Nephron (organoid): ENCODE results near the gene ALDH3B1.

Source experiments
- H3K27ac Mint-ChIP-seq, 3 experiments: 2 replicates each; pipeline ENCODE4 v1.8.0; 2020; ENCODE audit warnings: mixed read lengths in 3 of 3, mild to moderate bottlenecking in 2 of 3, moderate library complexity in 1 of 3
- H3K27me3 Mint-ChIP-seq: 2 replicates; pipeline ENCODE4 v1.8.0; 2021; ENCODE audit warnings: low read depth, mild to moderate bottlenecking, moderate library complexity, mixed read lengths
- H3K36me3 Mint-ChIP-seq: 2 replicates; pipeline ENCODE4 v1.8.0; 2020; ENCODE audit warnings: low read depth, mixed read lengths
- H3K4me1 Mint-ChIP-seq: 2 replicates; pipeline ENCODE4 v1.8.0; 2020; ENCODE audit warnings: mixed read lengths
- H3K4me3 Mint-ChIP-seq, 3 experiments: 2 replicates each; pipeline ENCODE4 v1.8.0; 2020; ENCODE audit warnings: mild to moderate bottlenecking in 3 of 3, mixed read lengths in 3 of 3, moderate library complexity in 2 of 3
- H3K9me3 Mint-ChIP-seq: 2 replicates; pipeline ENCODE4 v1.8.0; 2020; ENCODE audit warnings: mixed read lengths
- CTCF ChIP-seq, 3 experiments: fragments of 200-600 bp; sonication (generic); IDR thresholded peaks; one replicate each; pipeline ENCODE4 v1.5.0; 2021; ENCODE audit warnings: antibody characterized with exemption in 3 of 3; ENCODE audit not compliant: unreplicated experiment in 3 of 3

Gene ALDH3B1

DNA sequence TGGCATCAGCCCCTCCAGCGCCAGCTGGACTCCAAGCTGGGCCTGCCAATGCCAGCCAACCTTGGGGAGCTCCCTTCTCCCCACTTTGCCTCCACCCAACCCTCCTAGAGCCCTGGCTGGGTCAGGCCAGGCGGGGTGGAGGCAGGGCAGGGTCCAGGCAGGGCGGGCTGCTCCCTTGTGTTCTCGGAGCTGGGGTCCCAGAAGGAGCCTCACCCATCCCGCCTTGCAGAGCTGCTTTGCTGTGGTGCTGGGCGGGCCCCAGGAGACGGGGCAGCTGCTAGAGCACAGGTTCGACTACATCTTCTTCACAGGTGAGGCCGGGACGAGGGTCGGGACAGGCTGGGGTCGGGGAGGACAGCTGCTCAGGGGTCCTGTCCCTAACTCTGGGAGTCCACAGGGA lies 9.4 kb downstream of the ALDH3B1 start:
- Mint-ChIP-seq H3K36me3 (peaks cover 6% of the 10 kb centered on the region), H3K27me3 (peaks cover 7% of the 10 kb centered on the region), H3K9me3 (peaks cover 4% of the 10 kb centered on the region), H3K4me3 (no peak overlapping the region), H3K4me1 (peaks cover 10% of the 10 kb centered on the region), H3K27ac (no peak overlapping the region)
- TF ChIP-seq CTCF (IDR thresholded peaks at IDR 0.05; ENCODE audit: unreplicated experiment in 3 of 3) = no peak

GRCh38 chr11:68020575-68020974 lies 10.4 kb downstream of the ALDH3B1 start:
- peaks cover 10% of the 10 kb centered on the region for H3K4me1 Mint-ChIP-seq
- no peak overlapping the region for H3K4me3 Mint-ChIP-seq
- peaks cover 7% of the 10 kb centered on the region for H3K27me3 Mint-ChIP-seq
- peaks cover 13% of the 10 kb centered on the region for H3K9me3 Mint-ChIP-seq
- TF ChIP-seq CTCF (IDR thresholded peaks at IDR 0.05; ENCODE audit: unreplicated experiment in 3 of 3) = peak in 2 of 3 experiments; percentile 18 to 22
- peaks cover 17% of the 10 kb centered on the region for H3K36me3 Mint-ChIP-seq
- H3K27ac Mint-ChIP-seq = no peak overlapping the region

- Mint-ChIP-seq H3K9me3 (peaks cover 14% of the 10 kb centered on the region), H3K4me1 (peaks cover 10% of the 10 kb centered on the region), H3K4me3 (no peak overlapping the region), H3K27ac (no peak overlapping the region), H3K36me3 (peaks cover 24% of the 10 kb centered on the region), H3K27me3 (peaks cover 7% of the 10 kb centered on the region)
- peak in 1 of 3 experiments; percentile 38 for TF ChIP-seq CTCF (IDR thresholded peaks at IDR 0.05; ENCODE audit: unreplicated experiment in 3 of 3)
Observed at GRCh38 chr11:68021167-68021787, 11.2 kb downstream of the ALDH3B1 start.

DNA sequence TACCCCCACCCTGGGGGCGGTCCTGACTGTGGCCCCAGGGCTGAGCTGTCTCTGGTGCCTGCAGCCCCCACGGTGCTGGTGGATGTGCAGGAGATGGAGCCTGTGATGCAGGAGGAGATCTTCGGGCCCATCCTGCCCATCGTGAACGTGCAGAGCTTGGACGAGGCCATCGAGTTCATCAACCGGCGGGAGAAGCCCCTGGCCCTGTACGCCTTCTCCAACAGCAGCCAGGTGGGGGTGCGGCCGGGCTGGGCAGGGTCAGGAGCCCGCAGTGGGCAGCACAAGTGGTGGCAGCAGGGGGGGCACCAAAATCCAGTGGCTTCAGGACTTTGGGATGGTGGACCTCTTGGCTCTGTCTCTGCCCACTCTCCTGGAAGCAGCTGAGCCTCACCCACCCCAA lies 12.4 kb downstream of the ALDH3B1 start:
- H3K27me3 Mint-ChIP-seq = peaks cover 7% of the 10 kb centered on the region
- peaks cover 26% of the 10 kb centered on the region for H3K36me3 Mint-ChIP-seq
- H3K9me3 Mint-ChIP-seq = peaks cover 14% of the 10 kb centered on the region
- H3K27ac Mint-ChIP-seq = no peak overlapping the region
- H3K4me1 Mint-ChIP-seq = peaks cover 5% of the 10 kb centered on the region
- no peak for TF ChIP-seq CTCF (IDR thresholded peaks at IDR 0.05; ENCODE audit: unreplicated experiment in 3 of 3)
- no peak overlapping the region for H3K4me3 Mint-ChIP-seq

DNA sequence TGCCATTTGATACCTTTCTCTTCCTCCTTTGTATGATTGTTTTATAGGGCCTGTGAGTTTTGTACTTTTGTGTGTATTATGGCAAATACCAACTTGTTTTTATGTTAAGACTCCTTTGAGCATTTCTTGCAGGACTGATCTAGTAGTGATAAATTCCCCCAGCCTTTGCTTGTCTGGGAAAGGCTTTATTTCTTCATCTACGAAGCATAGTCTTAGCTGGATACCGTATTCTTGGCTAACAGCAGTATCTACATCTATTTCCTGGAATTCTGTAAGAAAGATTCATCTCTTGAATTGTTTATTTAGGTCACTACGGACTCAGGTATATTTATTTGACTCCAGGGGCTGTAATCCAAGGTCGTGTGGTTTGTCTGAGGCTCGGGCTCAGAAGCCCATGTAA lies 14.4 kb downstream of the ALDH3B1 start:
- Mint-ChIP-seq H3K9me3 (peaks cover 14% of the 10 kb centered on the region), H3K4me3 (no peak overlapping the region), H3K27me3 (peaks cover 3% of the 10 kb centered on the region), H3K27ac (no peak overlapping the region), H3K4me1 (peaks cover 8% of the 10 kb centered on the region), H3K36me3 (peaks cover 26% of the 10 kb centered on the region)
- no peak for TF ChIP-seq CTCF (IDR thresholded peaks at IDR 0.05; ENCODE audit: unreplicated experiment in 3 of 3)

GRCh38 chr11:68025047-68025446 lies 14.9 kb downstream of the ALDH3B1 start:
- H3K36me3 Mint-ChIP-seq = peaks cover 26% of the 10 kb centered on the region
- H3K9me3 Mint-ChIP-seq = peaks cover 14% of the 10 kb centered on the region
- TF ChIP-seq CTCF (IDR thresholded peaks at IDR 0.05; ENCODE audit: unreplicated experiment in 3 of 3) = no peak
- H3K4me3 Mint-ChIP-seq = no peak overlapping the region
- peaks cover 10% of the 10 kb centered on the region for H3K4me1 Mint-ChIP-seq
- no peak overlapping the region for H3K27ac Mint-ChIP-seq
- H3K27me3 Mint-ChIP-seq = peaks cover 3% of the 10 kb centered on the region
